ENCODE data around the gene GTSE1. TPM values are rescaled to one million over a fixed set of nuclear protein-coding genes. Genes with fewer than 3 reads are reported as not detected.
A peak's percentile ranks its signal among the peaks of the same experiment; 100 is the strongest.

GTSE1 gene
- total and polyA plus RNA-seq, 2 of the 13 experiments (the other 11 are each of a cell fraction or from before 2014, with no cell fraction given): 10.7 to 13.5 TPM

DNA sequence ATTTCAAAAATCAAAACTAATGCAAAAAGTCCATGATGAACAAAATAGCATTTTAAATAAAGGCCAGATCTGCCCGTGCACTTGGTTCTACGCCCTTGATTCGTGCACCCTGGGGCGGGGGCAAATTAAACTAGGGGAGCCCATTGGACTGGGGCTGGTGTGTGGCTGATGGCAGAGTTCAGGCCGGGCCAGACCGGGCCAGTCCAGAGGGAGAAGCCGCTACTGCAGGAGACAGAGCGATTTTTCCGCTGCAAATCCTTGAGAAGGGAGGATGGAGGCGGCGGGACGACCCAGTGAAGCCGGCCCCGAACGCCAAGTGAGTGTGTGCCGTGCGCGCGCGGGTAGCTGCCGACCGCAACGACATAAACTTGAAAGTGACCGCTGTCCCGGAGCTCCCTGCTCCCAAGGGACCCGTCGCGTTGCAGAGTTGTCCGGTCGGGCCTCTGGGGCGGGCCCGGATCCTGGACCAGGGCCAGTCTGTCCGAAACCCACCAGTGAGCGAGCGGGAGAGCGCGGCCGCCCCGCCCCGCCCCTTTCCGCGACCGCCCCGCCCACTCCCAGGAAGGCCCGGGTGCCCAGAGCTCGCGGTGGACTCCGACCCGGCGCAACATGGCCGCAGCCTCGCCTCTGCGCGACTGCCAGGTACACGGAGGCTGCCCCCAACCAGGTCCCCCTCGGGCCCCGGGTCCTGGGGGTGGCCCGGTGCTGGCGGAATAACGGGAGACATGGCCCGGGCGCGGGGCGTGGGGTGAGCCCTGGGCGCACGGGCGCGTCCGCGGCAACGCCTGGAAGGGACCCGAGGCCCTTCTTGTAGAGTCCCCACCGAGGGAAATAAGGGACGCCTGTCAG lies 29.0 kb upstream of the GTSE1 start, which contains the start of gene TTC38 (continued):
- TF ChIP-seq KAT7 (CRISPR knock-in tag; IDR thresholded peaks at IDR 0.05; ENCODE audit: borderline replicate concordance) (peak; percentile 56; the same call in 1 of the 2 replicates), ZNF7 (CRISPR knock-in tag; IDR thresholded peaks at IDR 0.05) (no peak), GPN1 (CRISPR knock-in tag; IDR thresholded peaks at IDR 0.05; ENCODE audit: borderline replicate concordance) (no peak), KAT2B (IDR thresholded peaks at IDR 0.05; ENCODE audit: borderline replicate concordance, low read depth, low read length) (no peak), ZNF160 (CRISPR knock-in tag; IDR thresholded peaks at IDR 0.05) (0 out of 2 replicates have a peak, but pooled peaks have one; percentile 34), ZNF335 (CRISPR knock-in tag; IDR thresholded peaks at IDR 0.05) (no peak), ZNF180 (CRISPR knock-in tag; IDR thresholded peaks at IDR 0.05; ENCODE audit: borderline replicate concordance, low read depth) (no peak), ZNF354B (CRISPR knock-in tag; IDR thresholded peaks at IDR 0.05) (no peak), TOE1 (CRISPR knock-in tag; IDR thresholded peaks at IDR 0.05) (no peak), FOXM1 (CRISPR knock-in tag; IDR thresholded peaks at IDR 0.05) (no peak), CHCHD3 (CRISPR knock-in tag; IDR thresholded peaks at IDR 0.05) (peak; percentile 38; the same call in 1 of the 2 replicates), KDM3A (CRISPR knock-in tag; IDR thresholded peaks at IDR 0.05; ENCODE audit: low read depth) (0 out of 2 replicates have a peak, but pooled peaks have one; percentile 52), ZNF577 (CRISPR knock-in tag; IDR thresholded peaks at IDR 0.05; ENCODE audit: borderline replicate concordance, low read depth) (no peak)
- TF ChIP-seq, protein P1, sequence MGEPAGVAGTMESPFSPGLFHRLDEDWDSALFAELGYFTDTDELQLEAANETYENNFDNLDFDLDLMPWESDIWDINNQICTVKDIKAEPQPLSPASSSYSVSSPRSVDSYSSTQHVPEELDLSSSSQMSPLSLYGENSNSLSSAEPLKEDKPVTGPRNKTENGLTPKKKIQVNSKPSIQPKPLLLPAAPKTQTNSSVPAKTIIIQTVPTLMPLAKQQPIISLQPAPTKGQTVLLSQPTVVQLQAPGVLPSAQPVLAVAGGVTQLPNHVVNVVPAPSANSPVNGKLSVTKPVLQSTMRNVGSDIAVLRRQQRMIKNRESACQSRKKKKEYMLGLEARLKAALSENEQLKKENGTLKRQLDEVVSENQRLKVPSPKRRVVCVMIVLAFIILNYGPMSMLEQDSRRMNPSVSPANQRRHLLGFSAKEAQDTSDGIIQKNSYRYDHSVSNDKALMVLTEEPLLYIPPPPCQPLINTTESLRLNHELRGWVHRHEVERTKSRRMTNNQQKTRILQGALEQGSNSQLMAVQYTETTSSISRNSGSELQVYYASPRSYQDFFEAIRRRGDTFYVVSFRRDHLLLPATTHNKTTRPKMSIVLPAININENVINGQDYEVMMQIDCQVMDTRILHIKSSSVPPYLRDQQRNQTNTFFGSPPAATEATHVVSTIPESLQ (CRISPR knock-in tag; conservative IDR thresholded peaks at IDR 0.05): no peak
- TF ChIP-seq, protein P2, sequence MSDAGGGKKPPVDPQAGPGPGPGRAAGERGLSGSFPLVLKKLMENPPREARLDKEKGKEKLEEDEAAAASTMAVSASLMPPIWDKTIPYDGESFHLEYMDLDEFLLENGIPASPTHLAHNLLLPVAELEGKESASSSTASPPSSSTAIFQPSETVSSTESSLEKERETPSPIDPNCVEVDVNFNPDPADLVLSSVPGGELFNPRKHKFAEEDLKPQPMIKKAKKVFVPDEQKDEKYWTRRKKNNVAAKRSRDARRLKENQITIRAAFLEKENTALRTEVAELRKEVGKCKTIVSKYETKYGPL (CRISPR knock-in tag; IDR thresholded peaks at IDR 0.05): no peak; the same call in 1 of the 2 replicates
- TF ChIP-seq, protein P3, sequence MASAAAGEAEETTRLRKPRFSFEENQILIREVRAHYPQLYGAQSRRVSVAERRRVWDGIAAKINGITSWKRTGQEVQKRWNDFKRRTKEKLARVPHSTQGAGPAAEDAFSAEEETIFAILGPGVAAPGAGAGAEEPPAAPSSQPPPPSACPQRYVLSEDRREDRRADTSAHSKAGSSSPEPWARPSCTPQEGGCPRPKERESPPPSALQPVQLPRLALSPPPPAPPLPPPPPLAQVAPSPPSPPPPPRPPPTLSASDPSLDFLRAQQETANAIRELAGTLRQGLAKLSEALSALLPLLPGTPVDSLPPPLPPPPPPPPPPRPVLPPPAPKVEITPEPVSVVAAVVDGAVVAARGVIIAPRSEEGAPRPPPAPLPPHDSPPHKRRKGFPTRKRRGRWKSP (CRISPR knock-in tag; IDR thresholded peaks at IDR 0.05): peak; percentile 83; the same call in 1 of the 2 replicates
- TF ChIP-seq, protein P4, sequence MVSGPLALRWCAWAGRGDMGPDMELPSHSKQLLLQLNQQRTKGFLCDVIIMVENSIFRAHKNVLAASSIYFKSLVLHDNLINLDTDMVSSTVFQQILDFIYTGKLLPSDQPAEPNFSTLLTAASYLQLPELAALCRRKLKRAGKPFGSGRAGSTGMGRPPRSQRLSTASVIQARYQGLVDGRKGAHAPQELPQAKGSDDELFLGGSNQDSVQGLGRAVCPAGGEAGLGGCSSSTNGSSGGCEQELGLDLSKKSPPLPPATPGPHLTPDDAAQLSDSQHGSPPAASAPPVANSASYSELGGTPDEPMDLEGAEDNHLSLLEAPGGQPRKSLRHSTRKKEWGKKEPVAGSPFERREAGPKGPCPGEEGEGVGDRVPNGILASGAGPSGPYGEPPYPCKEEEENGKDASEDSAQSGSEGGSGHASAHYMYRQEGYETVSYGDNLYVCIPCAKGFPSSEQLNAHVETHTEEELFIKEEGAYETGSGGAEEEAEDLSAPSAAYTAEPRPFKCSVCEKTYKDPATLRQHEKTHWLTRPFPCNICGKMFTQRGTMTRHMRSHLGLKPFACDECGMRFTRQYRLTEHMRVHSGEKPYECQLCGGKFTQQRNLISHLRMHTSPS (CRISPR knock-in tag; IDR thresholded peaks at IDR 0.05; ENCODE audit: low read depth): no peak
- TF ChIP-seq, protein P5, sequence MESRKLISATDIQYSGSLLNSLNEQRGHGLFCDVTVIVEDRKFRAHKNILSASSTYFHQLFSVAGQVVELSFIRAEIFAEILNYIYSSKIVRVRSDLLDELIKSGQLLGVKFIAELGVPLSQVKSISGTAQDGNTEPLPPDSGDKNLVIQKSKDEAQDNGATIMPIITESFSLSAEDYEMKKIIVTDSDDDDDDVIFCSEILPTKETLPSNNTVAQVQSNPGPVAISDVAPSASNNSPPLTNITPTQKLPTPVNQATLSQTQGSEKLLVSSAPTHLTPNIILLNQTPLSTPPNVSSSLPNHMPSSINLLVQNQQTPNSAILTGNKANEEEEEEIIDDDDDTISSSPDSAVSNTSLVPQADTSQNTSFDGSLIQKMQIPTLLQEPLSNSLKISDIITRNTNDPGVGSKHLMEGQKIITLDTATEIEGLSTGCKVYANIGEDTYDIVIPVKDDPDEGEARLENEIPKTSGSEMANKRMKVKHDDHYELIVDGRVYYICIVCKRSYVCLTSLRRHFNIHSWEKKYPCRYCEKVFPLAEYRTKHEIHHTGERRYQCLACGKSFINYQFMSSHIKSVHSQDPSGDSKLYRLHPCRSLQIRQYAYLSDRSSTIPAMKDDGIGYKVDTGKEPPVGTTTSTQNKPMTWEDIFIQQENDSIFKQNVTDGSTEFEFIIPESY (CRISPR knock-in tag; IDR thresholded peaks at IDR 0.05): 0 out of 2 replicates have a peak, but pooled peaks have one; percentile 17
- TF ChIP-seq, protein P6, sequence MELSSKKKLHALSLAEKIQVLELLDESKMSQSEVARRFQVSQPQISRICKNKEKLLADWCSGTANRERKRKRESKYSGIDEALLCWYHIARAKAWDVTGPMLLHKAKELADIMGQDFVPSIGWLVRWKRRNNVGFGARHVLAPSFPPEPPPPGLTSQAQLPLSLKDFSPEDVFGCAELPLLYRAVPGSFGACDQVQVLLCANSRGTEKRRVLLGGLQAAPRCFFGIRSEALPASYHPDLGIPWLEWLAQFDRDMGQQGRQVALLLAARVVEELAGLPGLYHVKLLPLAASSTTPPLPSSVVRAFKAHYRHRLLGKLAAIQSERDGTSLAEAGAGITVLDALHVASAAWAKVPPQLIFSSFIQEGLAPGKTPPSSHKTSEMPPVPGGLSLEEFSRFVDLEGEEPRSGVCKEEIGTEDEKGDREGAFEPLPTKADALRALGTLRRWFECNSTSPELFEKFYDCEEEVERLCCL (CRISPR knock-in tag; IDR thresholded peaks at IDR 0.05; ENCODE audit: borderline replicate concordance): no peak

Data from HepG2 (cell line).